ENCODE measurements around the gene RAB25. TPM values are rescaled to one million over a fixed set of nuclear protein-coding genes. Genes with fewer than 3 reads are reported as not detected.

The RAB25 gene
- total RNA-seq, 4 donors from 2014 or later: 65.9 to 88.0 (median 74.1) TPM

DNA sequence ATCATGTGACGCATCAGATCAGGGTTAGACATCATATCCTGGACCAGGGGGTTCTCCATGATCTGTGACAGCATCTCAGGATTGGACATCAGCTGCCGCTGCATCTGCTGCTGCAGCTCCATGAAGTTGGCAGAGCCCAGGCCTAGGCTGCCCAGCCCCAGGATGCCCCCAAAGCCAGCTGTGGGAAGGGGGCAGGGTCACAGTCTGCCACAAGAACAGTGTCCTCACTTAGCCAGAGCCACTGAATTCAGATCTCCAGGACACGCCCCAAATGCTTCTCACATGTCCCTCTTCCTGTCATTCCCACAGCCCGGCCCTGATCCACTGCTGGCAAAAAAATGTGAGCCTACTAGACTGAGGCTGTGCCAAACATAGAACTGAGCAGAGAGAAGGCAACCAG lies 10.6 kb upstream of the RAB25 start:
- H3K27me3 ChIP-seq: no peaks in the 10 kb centered on the region
- H3K9me3 ChIP-seq: no peaks in the 10 kb centered on the region
- intact Hi-C loops (cut with DNase I): loop anchor here (10.0 kb wide), 1 partner anchor 116 kb away; the partner anchor contains the start of gene KHDC4
- 87 to 96% methylated on average over 4 of the region's 4 CpGs for WGBS, 2 donors
- peaks cover 2% of the 10 kb centered on the region in 2 donors for H3K4me1 ChIP-seq
- no peak overlapping the region for H3K27ac ChIP-seq
- H3K36me3 ChIP-seq: no peaks in the 10 kb centered on the region
- DNase-seq: no peak
- no peak overlapping the region for H3K4me3 ChIP-seq (replicated peaks in 1 of 3)
- no peak for TF ChIP-seq POLR2A (IDR thresholded peaks at IDR 0.05)
- TF ChIP-seq, protein P1, sequence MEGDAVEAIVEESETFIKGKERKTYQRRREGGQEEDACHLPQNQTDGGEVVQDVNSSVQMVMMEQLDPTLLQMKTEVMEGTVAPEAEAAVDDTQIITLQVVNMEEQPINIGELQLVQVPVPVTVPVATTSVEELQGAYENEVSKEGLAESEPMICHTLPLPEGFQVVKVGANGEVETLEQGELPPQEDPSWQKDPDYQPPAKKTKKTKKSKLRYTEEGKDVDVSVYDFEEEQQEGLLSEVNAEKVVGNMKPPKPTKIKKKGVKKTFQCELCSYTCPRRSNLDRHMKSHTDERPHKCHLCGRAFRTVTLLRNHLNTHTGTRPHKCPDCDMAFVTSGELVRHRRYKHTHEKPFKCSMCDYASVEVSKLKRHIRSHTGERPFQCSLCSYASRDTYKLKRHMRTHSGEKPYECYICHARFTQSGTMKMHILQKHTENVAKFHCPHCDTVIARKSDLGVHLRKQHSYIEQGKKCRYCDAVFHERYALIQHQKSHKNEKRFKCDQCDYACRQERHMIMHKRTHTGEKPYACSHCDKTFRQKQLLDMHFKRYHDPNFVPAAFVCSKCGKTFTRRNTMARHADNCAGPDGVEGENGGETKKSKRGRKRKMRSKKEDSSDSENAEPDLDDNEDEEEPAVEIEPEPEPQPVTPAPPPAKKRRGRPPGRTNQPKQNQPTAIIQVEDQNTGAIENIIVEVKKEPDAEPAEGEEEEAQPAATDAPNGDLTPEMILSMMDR (IDR thresholded peaks at IDR 0.05): no peak

DNA sequence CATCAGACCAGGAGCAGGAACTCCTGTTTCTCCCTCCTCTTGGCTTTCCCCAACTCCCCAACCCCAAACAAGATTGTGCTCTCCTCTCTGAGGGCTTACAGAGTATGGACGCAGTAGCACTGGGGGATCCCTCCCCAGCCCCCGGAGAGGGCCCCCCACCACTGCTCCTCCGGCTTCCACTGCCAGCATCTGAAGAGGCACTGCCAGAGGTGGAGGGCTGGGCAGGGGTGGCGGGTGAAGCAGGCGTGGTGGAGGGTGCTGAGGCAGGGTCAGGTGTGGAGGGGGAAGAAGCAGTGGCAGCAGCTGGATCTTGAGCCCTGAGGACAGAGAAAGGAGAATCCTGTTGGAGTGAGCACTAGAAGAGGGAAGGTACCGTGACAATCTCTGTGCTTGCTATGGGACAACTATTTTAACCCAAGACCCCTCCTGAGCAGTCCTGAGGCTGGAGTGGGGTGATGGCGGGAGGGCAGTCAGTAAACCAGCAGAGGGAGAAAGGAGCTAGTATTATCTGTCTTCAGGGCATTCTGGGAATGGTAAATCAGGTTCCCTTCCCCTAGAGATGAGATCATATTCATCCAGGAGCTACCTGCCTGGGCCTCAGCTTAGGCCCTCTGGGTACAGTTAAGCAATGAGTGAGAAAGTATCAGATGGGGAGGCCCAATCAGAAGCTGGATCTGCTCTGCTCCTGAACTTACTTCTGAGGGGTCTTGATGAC lies 9.8 kb upstream of the RAB25 start:
- H3K4me1 ChIP-seq: peaks cover 8 to 9% of the 10 kb centered on the region in 2 donors
- H3K27me3 ChIP-seq: no peaks in the 10 kb centered on the region
- no peaks in the 10 kb centered on the region for H3K36me3 ChIP-seq
- H3K27ac ChIP-seq: no peak overlapping the region
- H3K4me3 ChIP-seq (replicated peaks in 1 of 3): no peak overlapping the region
- no peak for DNase-seq
- TF ChIP-seq, protein P1 (IDR thresholded peaks at IDR 0.05): no peak
- no peak for TF ChIP-seq POLR2A (IDR thresholded peaks at IDR 0.05)
- no peaks in the 10 kb centered on the region for H3K9me3 ChIP-seq
- intact Hi-C loops (cut with DNase I): loop anchor here (10.0 kb wide), 1 partner anchor 116 kb away; the partner anchor contains the start of gene KHDC4
- 90 to 91% methylated on average over 7 of the region's 7 CpGs for WGBS, 2 donors

DNA sequence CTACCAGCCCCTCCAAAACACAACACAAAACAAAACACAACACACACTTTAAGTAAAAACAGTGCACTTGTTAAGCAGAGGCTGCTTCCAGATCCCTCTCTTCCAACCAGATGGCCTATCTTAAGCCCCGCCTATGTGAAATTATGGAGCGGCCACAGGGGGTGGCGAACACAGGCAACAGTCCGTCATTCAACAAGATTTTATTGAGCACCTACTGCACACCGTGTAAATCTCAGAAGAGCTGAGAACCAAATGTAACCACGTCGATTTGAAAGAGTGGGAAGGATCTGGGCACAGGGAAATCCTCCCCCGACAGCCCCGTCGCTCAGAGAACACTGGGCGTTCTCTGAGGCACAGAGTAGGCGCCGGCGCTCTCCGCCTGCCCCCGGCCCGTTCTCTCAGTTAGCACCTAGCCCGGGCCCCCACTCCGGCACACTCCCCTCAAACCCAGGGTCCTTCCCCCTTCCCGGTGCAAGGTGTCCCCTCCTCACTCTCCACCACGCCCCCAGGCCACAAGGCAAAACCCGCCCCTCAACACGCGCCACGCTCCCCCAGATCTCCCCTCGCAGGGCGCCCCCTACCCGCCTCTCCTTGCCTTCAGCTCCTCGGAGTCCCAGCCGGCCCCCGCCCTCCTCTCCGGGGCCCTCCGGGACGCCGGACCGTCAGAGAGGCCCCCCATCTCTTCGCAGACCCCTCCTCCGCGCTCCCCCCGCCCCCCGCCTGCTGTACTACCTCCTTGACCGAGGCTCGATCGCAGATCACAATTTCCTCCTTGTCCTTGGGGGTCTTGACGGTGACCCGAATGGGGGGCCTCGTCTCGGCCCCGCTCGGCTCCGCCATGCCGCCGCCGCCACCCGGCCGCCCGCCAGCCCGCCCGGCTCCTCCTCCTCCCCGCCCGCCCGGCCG lies 7.8 kb upstream of the RAB25 start:
- no peaks in the 10 kb centered on the region for H3K27me3 ChIP-seq
- peak in 1 of 2 donors; percentile 28 for TF ChIP-seq POLR2A (IDR thresholded peaks at IDR 0.05)
- TF ChIP-seq, protein P1 (IDR thresholded peaks at IDR 0.05): no peak
- H3K9me3 ChIP-seq: no peaks in the 10 kb centered on the region
- H3K4me3 ChIP-seq (replicated peaks in 1 of 3): peak overlapping the region; percentile 30 to 88 (median 30)
- DNase-seq: peak; percentile 47 to 49
- 1 to 6% methylated on average over 27 to 39 of the region's 63 CpGs for WGBS, 2 donors
- no peaks in the 10 kb centered on the region for H3K36me3 ChIP-seq
- intact Hi-C loops (cut with DNase I): loop anchor here (10.0 kb wide), 1 partner anchor 118 kb away; the partner anchor contains the start of gene KHDC4
- H3K27ac ChIP-seq: peak overlapping the region; percentile 39 to 88 (median 62)
- H3K4me1 ChIP-seq: peaks cover 8 to 9% of the 10 kb centered on the region in 2 donors

DNA sequence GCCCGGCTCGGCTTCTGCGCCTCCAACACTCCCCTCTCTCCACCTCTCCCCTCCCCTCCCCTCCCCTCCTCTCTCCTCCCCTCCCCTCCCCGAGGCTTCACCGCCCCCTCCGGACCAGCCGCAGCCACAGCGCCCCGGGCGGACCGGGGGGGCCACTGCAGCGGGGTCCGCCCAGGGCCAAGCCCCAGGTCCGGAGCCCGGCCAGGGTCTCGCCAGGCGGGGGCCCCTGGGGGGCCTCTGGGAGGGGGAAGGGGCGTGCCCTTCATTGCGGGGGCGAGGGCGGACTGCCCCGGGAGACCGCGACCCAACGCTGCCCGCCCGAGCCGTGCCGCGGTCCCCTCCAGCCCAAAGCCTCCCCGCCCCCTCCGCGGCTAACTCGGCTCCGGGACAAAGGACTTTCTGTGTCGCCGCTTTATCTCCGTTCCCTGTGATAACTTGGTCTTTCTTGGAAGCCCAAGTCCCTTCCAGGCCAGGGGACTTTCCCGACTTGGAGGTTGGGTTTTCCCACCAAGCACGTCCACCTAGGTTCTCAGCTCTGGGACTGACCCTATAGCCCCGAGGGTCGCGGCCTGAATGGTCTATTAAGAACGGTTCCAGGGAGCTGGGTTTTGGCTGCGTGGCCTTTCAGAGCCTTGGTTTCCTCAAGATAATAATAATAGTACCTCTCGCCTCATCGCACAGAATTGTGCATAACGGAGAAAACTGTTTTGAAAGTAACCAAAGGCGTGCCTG lies 7.0 kb upstream of the RAB25 start, which contains the start of gene UBQLN4:
Gene UBQLN4, minus strand, starts transcription at position 31 of the 732 bp plus-strand sequence. CDS start 97 bp downstream, outside the sequence.
- DNase-seq: peak; percentile 87 to 88
- TF ChIP-seq, protein P1 (IDR thresholded peaks at IDR 0.05): peak in 4 of 6 experiments; percentile 34 to 80 (median 46)
- no peak for TF ChIP-seq POLR2A (IDR thresholded peaks at IDR 0.05)
- Histone ChIP-seq H3K27ac (peak within 1 kb of the TSS; percentile 76 to 88 (median 83)), H3K4me1 (peaks cover 8 to 9% of the 10 kb centered on the region in 2 donors), H3K9me3 (no peaks in the 10 kb centered on the region), H3K4me3 (replicated peaks in 1 of 3) (peak within 1 kb of the TSS; percentile 36 to 88 (median 84)), H3K27me3 (no peaks in the 10 kb centered on the region), H3K36me3 (no peaks in the 10 kb centered on the region)
- WGBS, 2 donors: 0 to 1% methylated on average over 11 to 17 of the region's 49 CpGs
- intact Hi-C loops (cut with DNase I): loop anchor here (10.0 kb wide), 1 partner anchor 119 kb away; the partner anchor contains the start of gene KHDC4

Measured in thyroid gland (tissue), 4 donors.